Globus pallidus (tissue), 1 donor: Measurements from ENCODE around the gene LSAMP.
"Not testable (repeated sequence)": the region's sequence is repeated elsewhere in the genome, so short reads cannot be mapped to it uniquely, and the experiment has no call there.

Experiments used
- DNase-seq: peaks from one replicate; pipeline ENCODE4 v3.0.0-alpha.2; 2015; ENCODE audit warnings: low spot score

LSAMP gene

DNA sequence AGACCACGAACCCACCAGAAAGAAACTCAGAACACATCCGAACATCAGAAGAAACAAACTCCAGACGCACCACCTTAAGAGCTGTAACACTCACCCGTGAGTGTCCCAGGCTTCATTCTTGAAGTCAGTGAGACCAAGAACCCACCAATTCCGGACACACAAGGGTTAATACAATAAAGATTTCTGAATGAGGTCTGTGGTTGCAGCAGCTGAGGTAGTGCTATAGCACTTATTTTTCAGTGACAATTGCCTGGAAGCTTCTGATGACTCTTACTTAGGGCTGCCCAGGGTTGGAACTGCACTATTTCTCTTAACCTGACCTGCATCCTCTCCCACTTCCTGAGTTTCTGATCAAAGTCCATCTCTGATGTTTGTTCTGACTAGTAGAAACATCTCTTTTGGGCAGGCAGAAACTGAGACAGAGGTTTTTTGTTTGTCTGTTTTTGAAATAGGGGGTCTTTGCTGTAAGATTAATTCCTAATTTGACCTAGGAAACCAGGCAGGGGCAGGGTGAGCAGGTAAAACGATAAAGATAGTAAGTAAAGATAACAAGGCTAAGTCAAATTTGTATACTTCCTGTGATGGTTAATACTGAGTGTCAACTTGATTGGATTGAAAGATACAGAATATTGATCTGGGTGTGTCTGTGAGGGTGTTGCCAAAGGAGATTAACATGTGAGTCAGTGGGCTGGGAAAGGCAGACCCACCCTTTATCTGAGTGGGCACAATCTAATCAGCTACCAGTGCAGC, 652.9 kb downstream of the LSAMP start:
- no peak for DNase-seq

DNA sequence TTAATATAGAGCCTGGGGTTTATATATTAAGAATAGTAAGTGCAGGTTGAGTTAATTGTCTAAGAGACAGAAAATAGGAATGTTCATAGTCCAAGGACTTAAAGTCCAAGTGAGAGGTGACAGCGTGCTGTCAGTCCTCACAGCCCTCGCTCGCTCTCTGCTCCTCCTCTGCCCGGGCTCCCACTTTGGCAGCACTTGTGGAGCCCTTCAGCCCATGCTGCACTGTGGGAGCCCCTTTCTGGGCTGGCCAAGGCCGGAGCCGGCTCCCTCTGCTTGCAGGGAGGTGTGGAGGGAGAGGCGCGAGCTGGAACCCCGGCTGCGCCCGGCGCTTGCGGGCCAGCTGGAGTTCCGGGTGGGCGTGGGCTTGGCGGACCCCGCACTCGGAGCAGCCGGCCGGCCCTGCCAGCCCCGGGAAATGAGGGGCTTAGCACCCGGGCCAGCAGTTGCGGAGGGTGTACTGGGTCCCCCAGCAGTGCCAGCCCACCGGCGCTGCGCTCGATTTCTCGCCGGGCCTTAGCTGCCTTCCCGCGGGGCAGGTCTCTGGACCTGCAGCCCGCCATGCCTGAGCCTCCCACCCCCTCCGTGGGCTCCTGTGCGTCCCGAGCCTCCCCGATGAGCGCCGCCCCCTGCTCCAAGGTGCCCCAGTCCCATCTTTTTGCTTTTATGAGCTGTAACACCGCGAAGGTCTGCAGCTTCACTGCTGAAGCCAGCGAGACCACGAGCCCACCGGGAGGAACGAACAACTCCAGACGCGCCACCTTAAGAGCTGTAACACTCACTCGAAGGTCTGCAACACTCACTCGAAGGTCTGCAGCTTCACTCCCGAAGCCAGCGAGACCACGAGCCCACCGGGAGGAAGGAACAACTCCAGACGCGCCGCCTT, 653.8 kb downstream of the LSAMP start:
- DNase-seq, result not testable (repeated sequence)

DNA sequence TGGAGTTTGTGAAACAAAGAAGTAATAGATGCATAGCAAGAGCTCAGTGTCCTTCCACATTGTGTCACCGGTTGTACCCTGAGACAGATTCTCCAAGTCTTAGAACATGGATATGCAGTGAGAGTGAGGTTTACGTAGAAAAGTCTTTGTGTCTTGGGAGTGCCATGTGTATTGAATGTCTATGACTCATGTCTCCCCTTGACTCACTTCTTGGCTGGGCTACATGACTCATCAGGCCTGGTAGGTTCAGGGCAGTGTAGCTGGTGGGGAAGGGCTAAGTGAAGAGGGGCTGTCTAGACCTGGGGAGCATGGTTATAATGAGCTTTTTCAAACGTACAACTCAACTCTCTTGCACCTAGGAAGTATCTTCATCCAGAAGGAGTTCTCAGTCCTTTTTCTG, 654.5 kb downstream of the LSAMP start:
- no peak for DNase-seq

DNA sequence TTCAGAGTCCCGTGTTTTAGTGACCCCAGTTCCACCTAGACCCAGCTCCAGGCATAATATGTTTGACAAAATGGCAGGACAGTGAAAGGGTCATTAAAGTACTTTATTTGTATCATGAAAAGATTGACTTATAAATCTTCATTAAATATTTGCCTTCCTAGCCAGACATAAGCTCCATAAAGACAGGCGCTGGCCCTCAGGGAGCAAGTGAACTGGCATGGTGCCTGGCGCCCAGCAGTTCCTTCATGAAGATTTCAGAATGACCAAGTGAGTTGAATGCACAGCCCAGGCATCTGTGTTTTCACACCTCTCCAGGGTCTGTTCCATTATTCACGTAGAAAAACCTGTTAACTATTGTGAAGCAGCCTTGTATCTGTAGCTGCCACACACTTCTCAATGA, 655.8 kb downstream of the LSAMP start:
- no peak for DNase-seq

DNA sequence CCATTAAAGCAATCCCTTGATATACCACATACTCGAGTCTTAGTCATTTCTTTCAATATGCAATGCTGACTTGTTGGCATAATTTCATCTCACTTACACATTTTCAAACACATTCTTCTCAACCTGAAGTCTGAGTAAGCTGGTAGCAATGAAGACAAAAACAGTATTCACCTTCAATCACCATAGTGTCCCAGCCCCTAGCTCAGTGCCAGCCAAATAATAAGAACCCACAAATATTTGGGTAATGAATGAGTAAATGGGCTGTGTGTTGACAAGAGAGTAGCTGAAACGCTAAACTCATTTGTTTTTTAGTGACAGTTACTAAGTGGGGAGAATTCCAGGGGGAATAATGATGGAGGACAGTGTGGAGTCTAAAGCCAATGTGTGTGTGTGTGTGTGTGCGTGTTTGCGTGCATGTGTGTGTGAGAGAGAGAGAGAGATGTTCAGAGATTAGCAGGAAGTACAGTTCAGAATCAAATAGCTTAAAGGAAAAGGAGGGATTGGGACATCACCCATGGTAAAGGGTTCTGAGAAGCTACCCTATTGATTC, 656.3 kb downstream of the LSAMP start:
- no peak for DNase-seq

DNA sequence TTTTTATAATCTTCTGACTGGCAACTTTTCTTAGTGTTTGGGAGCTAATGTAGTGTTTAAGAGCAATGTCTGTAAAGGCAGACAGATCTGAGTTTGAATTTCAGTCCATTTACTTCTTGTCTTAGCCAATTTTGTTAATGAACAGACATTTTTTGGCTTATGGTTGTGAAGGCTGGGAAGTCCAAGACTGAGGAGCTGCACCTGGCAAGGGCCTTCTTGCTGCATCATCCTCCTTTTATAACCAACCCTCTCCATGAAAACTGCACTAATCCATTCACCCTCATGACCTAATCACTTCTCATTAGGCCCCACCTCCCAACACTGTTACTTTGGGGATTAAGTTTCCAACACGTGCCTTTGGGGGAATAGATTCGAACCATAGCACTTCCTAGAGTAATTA, 657.5 kb downstream of the LSAMP start:
- DNase-seq, result no peak

DNA sequence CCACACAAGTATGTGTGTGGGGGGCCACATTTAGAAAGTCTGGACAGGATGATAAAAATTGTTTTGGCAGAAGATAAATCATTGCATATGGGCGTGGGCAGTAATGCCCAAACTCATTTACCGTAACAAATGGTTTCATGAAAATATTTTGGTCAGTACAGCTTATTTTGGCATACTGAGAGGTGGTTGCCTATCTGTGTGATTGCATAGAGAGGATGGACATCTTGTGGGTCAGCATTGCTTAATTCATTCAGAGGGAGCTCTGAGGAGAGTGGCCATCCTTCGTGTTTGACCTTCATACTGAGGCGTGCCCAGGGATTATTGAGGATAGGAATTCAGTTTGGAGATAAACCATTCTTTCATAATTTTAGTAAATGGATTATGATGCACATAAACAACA, 659.5 kb downstream of the LSAMP start:
- no peak for DNase-seq

DNA sequence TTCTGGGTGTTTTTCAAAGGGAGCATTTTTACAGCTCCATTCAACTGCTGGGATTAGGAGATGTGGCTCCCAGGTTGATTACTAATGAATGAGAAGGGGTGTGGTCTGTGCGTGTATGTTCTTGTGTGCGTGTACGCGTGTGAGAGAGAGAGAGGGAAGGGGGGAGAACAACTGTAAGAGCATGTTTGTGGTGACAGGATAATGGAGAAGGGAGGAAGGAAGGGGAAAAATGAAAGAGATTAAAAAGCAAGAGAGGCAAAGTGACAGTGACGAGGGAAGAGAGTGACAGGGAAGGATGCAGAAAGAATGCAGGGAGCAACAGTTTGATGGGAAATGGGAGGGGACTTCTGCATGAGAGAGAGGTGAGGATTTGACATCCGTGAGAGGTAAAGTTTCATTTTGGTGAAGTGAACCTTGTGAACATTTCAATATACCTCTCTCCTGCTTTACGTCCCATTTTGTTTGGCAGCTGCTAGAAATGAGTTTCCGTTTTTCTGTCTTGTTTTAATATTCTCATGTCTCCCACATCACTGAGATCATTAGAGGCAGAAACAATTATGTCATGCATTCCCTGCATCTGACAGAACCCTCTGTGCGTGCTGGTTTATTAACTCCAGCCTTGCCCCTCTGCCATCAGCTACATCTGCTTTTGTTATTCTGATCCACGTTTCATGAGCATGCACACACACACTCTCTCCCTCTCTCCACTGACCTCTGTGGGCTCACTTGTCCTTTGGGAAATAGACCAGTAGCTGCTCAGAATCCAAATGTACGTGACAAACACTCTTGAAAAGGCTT, 660.3 kb downstream of the LSAMP start:
- DNase-seq, result peak; percentile 13

DNA sequence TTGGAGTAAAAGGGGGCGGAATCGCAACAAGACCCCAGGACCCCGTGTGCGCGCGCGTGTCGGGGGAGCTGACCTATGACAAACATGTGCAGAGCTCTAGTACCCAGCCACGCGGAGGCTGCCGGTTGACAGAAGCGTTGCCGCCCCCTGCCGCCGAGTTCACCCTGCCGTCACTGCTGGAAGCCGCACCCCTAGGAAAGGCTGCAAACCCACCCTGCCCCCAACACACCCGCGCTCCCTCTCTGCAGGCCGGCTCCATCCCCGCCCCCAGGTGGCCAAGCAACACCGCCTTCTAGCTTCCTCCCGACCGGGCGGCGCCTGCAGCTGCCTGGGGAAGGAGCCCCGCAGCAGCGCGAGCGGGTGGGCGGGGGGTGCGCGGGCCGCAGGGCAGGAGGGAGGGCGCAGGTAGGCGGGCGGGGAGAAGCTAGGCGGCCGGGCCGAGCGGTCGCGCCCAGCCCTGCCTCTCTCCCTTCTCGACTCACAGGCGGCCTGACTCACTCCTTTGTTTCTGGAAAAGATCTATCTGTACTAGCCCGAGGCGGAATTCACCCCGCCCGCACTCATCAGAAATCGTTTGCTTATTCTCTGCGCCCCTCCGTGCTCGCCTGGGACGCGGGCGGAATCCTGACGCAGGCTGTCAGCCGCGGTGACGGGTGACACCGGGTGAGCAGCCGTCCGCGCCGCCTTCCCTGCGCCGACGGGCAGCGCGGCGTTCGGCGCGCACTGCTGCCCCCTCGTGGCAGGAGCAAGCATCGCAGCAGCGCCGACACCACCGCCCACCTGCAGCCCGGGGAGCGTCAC, 661.1 kb downstream of the LSAMP start:
- DNase-seq, result peak; percentile 61

DNA sequence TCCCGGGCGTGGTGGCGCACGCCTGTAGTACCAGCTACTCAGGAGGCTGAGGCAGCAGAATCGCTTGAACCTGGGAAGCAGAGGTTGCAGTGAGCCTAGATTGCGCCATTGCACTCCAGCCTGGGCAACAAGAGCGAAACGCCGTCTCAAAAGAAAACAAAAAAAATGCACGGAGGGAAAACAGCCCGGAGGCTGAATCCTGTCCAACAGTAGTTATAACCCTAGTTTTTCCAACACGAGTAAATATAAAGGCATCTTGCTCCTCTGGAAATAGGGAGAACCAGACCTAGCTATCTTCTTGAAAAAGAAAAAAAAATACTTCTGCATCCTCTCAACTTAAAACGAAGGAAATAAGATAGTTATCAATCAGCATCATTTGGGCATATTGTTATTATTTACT, 661.9 kb downstream of the LSAMP start:
- DNase-seq, result not testable (repeated sequence)

DNA sequence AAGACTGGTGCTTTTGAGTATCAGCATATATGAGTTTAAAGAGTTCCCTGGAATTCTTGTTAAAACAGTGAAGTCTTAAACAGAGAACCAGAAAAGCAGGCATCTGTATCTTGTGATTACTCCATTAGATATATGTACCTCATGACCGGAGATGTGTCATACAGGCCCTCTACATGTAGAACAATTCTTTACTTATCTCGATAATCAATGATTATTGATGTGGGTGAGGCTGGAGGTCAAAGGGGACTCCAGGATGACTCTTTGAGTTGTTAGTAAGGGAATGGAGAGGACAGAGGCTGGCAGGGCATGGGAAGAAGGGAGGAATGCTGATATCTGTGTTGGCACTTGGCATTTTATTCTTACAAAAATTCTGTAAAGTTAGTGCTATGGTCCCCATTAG, 666.3 kb downstream of the LSAMP start:
- DNase-seq, result no peak

DNA sequence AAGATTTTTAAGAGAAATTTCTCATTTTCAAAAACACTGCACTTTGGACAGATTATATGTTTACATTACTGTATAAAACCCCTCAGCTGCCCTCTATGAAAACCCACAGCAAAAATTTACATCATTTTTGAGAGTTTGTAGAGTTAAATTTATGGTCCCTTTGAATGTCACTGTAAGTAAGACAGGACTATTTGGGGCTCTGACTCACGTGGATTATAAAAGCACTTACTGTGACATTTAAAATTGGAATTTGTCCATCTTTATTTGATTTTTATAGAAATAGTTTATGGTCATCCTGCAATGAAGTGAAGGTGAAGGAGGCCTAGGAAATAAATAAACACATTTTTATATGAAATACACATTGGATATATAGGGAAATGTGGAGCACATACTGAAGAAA, 672.3 kb downstream of the LSAMP start:
- no peak for DNase-seq

DNA sequence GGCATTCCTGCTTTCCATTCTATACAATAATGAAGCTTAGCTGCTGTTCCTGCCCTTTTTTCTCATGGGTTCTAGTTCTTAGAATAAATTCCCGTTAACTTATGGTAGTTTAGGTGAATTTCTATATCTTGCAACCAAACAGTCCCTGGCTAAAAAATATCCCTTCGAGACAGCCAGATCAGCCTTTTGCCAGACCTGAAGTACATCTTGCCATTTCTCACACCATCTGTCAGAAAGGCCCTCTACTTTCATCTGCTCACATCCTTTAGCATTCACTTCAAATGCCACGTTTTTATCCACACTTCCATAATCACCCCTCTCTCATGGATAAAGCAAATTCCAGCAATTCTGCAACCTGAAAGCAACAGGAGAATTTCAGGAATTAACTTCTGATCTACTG, 676.6 kb downstream of the LSAMP start:
- DNase-seq, result no peak

DNA sequence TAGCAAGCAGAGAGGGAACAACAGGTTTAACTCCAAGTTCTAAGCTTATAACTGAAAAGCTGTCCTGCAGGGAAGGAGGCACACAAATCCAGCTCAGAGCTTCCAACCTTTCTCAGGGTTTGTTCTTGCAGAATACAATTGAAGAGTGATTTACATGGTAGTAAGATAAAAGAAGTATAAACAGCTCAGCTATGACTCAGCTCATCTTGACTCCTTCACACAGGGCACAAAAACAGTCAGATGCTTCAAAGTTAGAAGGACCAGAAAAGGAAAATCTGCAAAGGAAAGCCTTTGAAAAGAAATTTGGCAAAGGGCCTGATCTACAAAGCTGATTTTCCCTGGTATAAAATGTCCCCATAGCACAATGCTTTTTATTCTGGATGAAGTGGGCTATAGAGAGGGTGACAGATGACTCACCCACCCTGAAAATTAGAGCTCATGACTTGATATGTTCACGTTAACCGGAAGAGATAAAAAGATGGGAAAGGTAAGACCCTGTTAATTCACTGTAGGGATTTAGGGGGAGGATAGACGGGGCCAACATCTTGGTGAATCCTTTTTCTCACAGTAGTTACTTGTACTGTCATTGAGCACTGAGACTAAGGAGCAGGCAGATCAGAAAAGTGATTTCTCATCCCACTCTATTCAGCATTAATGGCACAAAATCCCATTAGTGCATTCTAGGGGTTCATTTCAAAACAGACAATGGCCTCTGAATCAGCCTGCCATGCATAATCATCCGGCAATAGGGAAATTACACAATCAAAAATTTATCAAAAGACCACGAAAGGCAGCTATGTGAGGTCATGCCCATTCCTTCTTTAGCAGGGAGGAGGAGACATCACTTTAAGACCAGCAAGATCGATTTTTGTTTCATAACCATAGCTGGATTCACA, 678.5 kb downstream of the LSAMP start:
- DNase-seq, result no peak

DNA sequence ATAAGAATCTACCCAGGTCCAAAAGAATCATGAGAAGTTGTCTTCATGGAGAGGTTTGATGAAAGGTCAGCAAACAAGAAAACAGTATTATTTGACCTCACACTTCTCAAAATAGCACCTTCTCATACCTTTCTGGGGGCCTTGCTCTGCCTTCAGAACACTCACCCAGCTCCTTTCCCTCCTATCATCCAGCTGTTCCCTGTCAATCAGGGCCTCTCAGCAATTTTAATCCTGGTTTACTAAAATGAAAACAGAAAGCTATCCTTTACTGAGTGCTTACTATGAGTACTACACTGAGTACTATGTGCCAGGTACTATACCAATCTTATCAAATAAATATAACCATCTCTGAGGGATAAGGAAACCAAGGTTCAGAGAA, 683.4 kb downstream of the LSAMP start:
- DNase-seq, result no peak

DNA sequence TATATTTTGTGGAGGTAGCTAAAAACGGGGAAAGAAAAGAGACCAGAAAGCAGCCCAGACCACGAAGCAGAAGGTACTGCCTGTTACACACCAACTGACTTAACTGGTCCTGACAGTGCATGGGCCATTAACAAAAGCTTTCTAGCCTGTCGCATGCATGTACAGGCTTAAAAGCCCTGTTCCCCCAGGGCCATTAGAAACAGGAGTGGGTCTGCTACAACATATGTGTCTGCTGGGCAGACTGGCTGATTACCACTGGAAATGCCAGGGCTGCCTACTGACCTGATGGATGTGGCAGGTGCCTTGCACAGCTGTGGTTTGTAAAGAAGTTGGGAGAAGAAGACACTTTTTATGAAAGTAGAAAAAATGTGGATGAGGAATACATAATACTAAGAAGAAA, 684.6 kb downstream of the LSAMP start:
- DNase-seq, result no peak

DNA sequence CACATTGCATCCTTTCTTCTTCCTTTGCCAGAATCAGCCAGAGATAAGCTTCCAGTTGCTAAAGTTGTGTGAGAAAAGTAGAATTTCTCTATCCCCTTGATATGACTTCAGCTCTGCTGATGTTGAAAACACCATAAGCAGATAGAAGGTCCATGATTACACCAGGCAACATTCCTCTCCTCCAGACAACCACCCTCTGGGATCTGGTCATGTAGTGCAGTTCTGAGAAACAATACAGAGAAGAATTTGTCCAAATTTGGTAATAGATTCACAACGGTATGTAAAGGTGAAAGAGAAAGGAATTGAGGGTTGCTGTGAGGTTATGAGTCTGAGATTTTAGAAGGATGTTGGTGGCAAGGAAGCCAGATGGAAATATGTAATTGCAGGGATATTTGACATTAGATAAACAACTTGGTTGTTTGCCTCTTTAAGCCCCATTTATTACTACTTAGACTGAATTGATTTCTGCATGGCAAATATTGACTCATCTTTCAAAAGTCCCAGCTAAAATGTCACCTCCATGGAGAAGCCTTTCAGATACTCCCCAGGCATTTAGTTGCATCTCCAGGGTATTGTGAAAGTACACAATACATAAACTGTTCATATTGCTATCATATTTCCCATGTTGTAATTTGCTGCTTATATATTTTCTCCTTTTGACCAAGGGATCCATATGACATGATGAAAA, 687.1 kb downstream of the LSAMP start:
- no peak for DNase-seq

DNA sequence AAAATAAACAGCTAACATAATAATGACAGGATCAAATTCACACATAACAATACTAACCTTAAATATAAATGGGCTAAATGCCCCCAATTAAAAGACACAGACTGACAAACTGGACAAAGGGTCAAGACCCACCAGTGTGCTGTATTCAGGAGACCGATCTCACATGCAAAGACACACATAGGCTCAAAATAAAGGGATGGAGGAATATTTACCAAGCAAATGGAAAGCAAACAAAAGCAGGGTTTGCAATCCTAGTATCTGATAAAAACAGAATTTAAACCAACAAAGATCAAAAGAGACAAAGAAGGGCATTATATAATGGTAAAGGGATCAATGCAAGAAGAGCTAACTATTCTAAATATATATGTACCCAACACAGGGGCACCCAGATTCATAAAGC, 692.3 kb downstream of the LSAMP start:
- DNase-seq, result not testable (repeated sequence)
